HG03064 (cell line): ENCODE data around the gene FAM171A1.

Experiments used
- ATAC-seq: cut with Tn5 transposase; IDR thresholded peaks from one replicate; pipeline ENCODE4 v1.9.1; 2021; ENCODE audit warnings: low read depth; ENCODE audit not compliant: unreplicated experiment

FAM171A1 gene

DNA sequence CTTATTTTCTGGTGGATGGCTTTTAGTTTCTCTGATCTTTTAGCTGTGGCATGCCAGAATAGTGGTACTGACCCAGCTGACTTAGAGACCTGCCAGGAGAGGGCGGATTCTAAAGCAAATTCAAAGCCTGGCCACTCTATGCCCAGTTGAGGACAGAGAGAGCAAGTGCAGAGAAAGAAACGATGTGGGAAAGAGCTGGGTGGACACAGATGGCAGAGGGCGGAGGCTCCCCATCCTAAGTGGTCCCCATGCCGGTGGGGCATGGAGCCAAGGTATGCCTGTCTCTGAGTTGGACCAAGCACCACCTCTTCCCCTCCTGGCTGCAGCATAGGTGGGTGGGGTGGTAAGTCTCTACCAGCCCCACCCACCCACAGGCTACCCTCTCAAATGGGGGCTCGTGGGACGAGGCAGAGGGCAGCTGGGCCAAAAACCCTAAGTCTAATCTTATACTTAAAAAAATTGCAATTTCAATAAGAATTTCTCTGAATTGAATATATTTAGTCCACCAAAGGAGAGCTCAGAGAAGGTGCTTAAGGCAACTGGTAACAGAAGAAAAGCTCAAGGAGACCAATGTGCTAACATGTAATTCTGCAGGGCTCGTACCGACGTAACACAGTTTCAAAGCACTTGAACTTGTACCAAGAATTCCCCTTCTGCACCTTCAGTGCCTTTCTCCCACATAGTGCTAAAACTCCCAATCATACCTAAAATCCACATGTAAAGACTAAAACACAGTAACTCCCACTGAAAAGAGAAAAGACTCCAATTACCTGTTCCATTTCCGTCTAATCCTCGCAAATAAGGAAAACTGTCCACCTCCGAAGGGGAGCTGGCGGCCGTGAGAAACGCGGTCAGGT, 116.9 kb downstream of the FAM171A1 start:
- no peak for ATAC-seq

DNA sequence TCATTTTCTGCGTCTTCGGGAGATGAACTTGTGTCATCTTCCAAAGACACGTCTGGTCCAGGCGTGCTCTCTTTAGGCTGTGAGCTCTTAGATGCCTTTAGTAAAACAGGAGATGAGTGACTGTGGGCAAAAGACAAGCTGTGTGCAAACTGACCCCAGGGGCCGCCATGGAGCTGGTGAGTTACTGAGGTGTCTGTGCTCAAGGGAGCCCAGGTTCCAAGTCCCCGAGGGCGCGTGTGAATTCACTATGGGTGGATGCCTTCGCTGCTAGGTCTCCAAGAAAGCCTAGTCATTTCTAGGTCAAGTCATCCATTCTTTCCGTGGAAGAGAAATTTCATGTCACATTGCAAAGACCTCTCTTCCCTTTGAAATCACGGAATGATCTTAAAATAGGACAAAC, 118.7 kb downstream of the FAM171A1 start:
- no peak for ATAC-seq

GRCh38 chr10:15251791-15252380, 119.2 kb downstream of the FAM171A1 start:
- no peak for ATAC-seq

DNA sequence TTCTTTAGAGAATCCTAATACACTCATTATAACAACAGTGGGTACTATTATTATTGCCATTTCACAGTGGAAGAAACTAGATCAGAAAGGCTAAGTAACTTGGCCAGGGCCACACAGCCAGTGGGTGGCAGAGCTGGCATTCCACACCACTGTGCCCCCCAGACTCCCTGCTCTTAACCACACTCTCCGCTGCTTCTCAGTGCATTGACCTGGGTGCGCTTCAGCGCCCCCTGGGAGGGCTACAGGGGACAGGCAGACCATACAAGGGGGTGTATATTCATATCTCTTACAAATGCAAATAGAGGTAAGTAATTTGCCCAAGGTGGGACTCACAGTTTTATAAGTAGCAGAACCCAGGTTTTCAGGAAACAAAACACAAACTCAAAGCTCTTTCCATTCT, 125.6 kb downstream of the FAM171A1 start:
- ATAC-seq = no peak

- no peak for ATAC-seq
These were observed 126.4 kb downstream of the FAM171A1 start for GRCh38 chr10:15244635-15245197.

GRCh38 chr10:15242261-15242840, 128.7 kb downstream of the FAM171A1 start:
- ATAC-seq = no peak

GRCh38 chr10:15241306-15241705, 129.8 kb downstream of the FAM171A1 start:
- ATAC-seq = no peak

DNA sequence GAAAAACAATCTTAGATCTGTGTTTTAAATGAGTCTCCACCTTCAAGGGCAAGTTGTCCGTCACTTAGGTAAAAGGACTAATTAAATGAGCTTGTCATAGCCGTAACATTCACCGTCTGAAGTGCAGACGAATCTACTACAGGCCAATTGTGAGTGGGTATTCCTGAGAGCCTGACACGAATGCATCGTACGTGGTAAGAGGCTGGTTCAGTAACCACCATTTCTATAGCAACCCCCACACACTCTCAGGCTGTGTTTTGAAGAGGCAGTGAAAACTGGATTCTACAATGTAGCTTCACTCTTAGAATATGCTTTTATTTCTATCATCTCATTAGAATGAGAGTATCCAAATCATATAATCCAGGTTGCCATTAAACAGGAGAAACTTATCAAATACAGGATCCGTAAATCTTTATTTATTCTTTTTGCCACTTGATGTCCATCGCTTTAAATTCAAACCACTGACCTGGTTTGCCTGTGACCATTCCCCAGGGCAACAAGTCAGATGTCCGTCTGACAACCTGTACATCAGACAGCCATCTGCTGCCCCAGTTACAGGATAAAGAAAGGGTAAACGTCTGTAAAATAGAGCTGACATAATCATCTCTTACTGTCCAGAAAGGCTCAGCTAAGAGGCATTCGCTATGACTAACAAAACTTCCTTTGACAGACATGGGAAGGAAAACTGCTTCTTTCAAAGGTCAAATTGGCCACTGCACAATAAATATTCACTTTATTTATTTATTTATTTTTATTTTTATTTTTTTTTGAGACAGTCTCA, 132.3 kb downstream of the FAM171A1 start:
- ATAC-seq = no peak

GRCh38 chr10:15237351-15237750, 133.7 kb downstream of the FAM171A1 start:
- no peak for ATAC-seq

DNA sequence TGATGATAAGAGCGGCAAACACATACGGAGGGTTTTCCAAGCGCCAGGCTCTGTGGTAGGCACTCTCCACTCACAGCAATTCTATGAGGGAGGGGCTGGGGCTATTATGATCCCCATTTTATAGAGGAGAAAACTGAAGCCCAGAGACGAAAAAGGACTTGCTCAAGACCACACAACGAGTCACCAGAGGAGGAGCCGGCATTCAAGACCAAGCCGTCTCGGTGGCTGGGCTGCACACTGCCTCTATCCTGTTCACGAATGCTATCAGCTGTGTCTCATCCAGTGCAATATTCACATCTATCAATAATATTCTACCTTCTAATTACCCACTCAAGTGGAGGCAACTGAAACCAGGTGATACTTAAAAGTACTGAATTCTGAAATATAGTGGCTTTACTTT, 134.7 kb downstream of the FAM171A1 start:
- no peak for ATAC-seq

GRCh38 chr10:15232279-15232678, 138.8 kb downstream of the FAM171A1 start:
- no peak for ATAC-seq

DNA sequence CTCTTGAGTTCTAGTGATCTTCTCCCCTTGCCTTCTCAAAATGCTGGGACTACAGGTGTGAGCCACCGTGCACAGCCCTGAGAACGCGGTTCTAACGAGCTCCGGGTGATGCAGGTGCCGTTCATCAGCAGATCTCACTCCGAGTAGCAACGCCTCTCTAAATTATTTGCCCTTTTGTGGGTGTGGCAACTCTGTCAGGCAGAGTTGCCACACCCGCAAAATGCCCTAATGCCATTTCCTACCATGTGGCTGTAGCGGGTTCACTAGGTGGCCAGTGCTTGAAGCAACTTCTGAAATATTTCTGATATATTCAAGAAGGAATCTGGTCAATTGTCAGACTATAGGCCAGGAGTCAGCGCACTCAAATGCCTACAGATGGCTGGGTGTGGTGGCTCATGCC, 139.7 kb downstream of the FAM171A1 start:
- ATAC-seq = no peak

DNA sequence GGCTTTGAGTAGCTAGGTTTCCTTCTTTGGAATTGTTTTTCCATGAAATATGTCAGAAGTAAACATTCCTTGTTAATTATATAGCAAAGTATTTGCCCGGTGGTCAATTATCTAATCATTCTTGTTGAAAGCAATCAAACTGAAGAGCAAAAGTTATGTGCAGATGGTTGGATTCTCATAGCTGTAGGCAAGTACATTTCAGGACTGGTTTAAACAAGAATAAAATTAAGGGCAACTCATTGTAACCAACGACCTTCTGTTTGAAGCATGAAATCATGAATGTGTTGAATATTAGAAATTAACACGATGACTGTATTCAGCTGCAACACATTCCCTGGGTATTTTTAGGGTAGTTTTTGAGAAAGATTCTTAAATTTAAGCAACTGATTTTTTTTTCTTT, 140.8 kb downstream of the FAM171A1 start:
- ATAC-seq = no peak

DNA sequence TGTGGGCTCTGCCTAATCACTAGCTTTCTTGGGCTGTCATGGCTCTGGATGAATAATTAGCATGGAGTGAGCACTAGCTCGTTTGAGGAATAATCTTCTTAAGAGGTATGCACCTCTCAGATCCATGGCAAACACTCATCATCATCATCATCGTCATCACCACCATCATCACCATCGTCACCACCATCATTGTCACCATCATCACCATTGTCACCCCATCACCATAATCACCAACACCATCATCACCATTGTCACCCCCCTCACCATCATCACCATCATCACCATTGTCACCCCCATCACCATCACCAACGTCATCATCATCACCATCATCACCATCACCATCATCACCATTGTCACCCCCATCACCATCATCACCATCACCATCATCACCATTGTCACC, 141.8 kb downstream of the FAM171A1 start:
- no peak for ATAC-seq

GRCh38 chr10:15228426-15228825, 142.7 kb downstream of the FAM171A1 start:
- ATAC-seq = no peak

GRCh38 chr10:15227611-15228372, 143.3 kb downstream of the FAM171A1 start:
- no peak for ATAC-seq

GRCh38 chr10:15225511-15225910, 145.6 kb downstream of the FAM171A1 start:
- ATAC-seq = no peak

- ATAC-seq = no peak
These were observed 146.1 kb downstream of the FAM171A1 start for GRCh38 chr10:15224948-15225347.

GRCh38 chr10:15223174-15223573, 147.9 kb downstream of the FAM171A1 start:
- no peak for ATAC-seq

GRCh38 chr10:15222511-15222910, 148.6 kb downstream of the FAM171A1 start:
- no peak for ATAC-seq
